Measurements from ENCODE around the gene CENPU.

Gene CENPU

DNA sequence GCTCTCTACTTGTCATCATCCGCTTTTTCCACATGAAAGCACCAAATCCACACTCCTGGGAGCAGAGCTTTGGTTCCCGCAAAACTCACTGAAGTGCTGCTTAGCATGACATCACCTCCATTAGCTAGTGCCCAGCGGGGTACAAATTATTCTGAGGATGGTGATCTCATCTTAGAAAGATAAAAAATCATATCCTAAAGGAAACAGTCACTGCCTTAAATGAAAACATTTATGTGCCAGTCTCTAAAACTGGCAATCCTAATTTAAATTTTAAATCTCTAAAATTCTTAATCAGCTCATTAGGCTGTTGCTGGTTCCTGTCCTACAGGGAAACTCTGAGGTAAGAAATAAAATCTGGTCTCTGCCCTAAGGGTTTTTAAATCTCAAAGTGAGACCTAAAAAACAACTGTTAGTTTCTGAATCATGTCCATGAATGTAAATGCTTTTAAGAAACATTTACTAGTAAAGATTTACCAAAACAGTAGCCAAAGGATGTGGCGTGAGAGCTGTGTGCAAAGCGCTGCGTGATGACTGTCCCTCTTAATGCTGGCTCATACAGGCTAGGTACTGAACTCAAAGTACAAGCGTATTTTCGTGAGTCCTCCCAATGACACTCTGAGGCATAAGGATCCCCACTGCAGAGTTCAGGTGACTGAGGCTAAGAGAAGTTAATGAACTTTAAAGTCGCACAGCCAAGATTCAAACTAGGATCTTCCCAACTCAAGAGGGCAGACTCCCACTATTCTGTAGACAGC lies 89.2 kb downstream of the CENPU start:
- DNase-seq (ENCODE audit: low read depth in 2 of 3, low spot score in 2 of 3), result no peak

Measured in activated CD8-positive, alpha-beta memory T cell treated with anti-CD3 and anti-CD28 coated beads for 48 hours (primary cell).